ENCODE data around the gene NDUFA5.
"Not testable (repeated sequence)": the region's sequence is repeated elsewhere in the genome, so short reads cannot be mapped to it uniquely, and the experiment has no call there.

The NDUFA5 gene

DNA sequence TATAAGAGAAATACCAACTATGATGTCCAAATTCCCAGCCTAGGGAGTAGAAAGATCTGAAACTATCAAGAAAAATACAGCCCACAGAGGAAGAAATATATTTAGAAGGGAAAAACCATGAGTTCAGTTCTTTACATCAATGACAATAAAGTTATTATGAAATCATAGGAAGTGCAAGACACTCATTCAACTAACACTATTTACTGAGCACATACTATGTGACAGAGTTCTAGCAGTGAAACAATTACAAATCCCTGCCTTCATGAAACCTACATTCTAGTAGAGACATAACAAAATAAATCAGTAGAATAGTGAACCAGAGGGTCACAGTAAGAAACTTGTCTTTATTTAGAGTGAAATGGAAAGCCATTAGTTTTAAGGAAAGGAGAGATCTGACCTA, 2.1 kb downstream of the NDUFA5 start:
- DNase-seq = no peak

GRCh38 chr7:123553159-123553558, 4.5 kb downstream of the NDUFA5 start:
- DNase-seq = no peak

- DNase-seq = no peak
Measured at GRCh38 chr7:123552641-123553040, 5.0 kb downstream of the NDUFA5 start.

DNA sequence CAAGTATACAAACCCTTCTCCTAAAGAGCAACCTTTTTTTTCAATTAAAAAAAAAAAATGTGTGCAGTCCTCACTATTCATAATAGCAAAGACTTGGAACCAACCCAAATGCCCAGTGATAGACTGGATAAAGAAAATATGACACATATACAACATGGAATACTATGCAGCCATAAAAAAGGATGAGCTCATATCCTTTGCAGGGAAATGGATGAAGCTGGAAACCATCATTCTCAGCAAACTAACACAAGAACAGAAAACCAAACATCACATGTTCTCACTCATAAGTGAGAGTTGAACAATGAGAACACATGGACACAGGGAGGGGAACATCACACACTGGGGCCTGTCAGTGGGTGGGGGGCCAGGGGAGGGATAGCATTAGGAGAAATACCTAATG, 5.5 kb downstream of the NDUFA5 start:
- DNase-seq = not testable (repeated sequence)

DNA sequence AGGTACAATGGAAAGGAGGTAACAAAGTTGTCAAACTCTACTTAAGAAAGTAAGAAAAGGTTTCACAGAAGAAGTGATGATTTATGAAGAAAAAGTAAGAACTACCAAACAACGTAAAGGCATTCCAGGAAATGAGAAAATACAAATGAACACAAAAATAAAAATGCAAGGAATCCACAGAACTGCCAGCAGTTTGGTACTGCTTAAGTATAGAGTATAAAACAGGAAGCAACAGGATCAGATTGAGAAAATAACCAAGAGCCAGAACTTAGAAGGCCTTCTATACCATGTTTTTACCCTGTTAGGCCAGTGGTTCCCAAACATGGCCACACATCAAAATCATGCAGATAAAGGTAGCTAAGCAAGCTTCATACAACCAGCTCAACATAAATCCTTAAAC, 9.2 kb downstream of the NDUFA5 start:
- DNase-seq = no peak

DNA sequence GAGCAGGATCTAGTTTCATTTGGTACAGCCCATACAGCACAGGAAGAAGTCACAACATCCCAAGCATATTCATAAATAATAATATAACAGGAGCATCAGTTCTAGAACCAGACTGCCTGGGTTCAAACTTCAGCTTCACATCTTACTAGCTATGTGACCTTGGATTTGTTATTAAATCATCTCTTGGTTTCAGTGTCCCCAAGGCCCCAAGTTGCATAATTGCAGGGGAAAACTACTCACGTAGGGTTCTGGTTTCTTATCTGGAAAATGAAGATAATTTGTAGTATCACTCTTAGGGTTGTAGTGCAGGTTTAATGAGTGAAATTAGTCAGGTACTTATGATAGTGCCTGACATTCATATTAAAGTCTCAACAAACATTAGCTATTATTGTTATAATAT, 17.7 kb downstream of the NDUFA5 start:
- no peak for DNase-seq

DNA sequence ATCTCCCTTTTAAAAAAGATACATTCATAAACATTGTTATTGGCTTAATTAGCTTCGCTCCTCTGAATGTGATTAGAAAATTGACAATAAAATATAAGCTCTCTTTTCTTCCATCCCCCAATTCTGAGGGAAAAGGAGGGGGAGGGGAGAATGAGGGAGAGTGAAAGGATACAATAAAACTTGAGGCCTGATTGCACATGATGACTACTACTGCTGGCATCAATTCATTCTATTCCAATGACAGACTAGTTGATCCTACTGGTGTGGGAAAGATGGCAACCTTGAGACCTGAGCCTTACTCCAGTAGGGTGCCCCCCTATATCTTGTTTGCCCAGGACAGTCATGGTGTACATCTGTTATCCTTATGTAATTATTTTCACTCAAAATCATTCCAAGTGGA, 18.7 kb downstream of the NDUFA5 start:
- DNase-seq = no peak

GRCh38 chr7:123538189-123538714, 19.4 kb downstream of the NDUFA5 start:
- DNase-seq = no peak

DNA sequence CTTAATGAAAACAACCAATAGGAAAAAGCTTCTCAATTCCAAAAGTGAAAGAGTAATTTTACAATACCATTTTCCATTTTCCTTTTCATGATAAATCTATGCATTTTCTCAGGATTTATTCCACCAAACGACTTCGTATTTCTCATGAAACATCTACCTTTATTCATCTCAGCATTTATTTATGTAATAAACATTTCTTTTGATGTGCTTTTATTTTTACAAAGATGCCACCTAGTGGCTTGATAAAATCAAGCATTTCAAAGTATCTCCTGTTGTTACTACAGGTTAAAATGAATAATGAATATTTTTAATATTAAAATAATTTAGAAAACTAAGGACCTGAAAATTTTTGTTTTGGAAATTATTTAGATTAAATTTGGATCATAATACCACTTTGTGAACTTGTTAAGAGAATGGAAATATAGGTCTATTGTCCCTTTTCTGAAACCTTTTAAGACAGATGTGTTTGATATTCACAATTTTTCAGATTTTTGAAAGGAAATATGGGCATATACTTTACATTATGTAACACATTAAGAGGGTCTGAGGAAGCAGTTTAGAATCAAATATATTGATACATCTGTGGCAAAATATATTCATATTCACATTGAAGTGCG, 20.5 kb downstream of the NDUFA5 start:
- peak; percentile 53 for DNase-seq

DNA sequence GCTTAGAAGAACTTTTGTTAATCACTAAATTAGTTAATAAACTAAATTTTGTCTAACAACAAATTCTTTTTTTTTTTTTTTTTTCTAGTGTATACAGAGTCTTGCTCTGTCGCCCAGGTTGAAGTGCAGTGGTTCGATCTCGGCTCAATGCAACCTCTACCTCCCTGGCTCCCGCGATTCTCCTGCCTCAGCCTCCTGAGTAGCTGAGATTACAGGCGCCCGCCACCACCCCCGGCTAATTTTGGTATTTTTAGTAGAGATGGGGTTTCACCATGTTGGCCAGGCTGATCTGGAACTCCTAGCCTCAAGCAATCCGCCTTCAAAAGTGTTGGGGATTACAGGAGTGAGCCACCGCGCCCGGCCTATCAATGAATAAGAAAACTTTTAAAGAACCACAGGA, 22.1 kb downstream of the NDUFA5 start:
- DNase-seq = no peak

GRCh38 chr7:123534383-123535260, 23.0 kb downstream of the NDUFA5 start, which contains the start of gene IQUB:
IQUB (minus strand) TSS chr7:123534595; CDS start chr7:123512340, 22,255 bp downstream.
- peak; percentile 96 for DNase-seq

DNA sequence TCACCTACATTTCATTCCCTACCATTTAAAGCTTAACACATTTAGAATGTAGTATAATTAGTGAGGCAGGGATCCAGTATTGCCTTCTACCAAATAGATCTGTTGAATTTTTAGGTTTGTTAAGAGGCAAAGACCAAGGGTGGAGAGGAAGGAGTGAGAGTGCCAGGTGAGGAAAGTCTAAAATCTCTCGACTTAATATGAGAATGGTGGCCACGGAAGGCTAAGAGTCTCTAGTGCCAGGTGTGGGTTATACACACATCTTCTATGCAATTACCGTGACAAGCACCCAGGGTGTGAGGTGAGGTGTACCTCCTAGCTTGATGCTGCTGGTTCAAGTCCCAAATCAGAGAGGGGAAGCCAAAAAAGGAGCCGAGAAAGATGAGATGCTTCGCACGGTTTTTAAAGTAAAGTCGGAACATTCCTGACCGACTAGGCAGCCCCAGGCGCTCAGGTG, 23.7 kb downstream of the NDUFA5 start:
- DNase-seq = peak; percentile 44

DNA sequence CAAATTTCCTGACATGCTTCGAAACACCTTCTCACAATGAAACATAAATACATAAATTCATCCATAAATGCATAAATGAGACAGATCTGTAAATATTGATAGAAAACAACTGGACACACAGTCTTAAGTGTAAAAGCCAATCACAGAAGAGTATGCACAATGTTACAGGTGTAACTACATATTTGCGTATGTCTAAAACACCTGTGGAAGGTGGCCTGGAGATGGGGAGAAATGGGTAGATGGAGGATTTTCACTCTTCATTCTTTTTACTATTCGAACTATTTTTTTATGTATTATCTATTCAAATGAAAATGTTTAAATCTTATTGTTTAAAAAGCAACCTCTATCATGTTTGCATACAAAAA, 24.1 kb downstream of the NDUFA5 start:
- no peak for DNase-seq

DNA sequence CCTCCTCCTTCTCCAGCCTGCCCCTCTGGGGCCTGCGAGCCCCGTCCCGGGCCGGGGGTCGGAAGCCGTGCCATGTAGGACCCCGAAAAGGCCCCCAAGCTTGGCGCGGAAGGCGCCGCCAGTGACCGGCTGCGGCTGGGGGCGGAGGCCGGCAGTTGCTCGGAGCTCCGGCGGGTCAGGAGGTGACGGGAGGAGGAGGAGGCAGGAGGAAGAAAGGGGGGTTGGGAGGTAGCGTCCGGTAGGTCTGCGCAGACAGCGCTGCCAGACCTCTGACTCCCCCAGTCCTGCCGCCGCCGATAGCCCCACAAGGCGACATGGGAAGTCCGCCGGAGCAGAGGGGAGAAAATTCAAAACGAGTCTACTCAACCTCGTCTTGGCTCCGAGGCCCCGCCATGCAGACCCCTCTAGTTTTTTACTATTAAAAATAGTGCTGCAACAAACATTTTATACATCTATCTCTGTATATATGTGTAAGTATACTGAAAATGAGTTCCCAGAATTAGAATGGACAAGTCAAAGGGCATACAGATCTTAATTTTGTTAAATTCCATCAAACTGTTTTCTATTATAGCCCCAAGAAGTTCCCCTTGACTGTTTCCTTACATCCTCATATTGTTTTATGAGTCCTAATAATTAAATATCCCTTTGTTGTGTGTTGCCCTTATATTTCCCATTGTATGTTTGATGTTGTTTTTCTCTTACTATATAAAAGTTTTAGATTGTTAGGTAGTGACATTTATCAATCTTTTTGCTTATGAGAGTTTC, 24.6 kb downstream of the NDUFA5 start:
- peak; percentile 46 for DNase-seq

DNA sequence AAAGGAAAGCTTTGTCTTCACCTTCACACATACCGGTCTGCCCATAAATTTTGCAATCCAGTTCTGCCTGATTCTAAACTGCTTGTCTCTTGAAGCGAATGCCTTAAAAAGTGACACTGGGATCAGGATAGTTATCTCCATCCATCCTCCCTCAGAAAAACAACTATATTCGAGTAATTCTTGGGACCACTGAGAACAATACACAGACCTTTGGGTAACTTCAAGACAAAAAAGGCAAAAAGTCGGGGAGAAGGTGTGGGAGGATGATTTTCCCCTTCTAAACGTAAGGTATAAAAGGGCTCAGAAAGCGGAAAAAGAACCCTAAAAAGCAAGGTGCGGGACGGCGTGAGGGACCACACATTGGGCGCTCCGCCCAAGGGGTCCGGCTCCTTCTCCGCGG, 25.3 kb downstream of the NDUFA5 start:
- DNase-seq = not testable (repeated sequence)

DNA sequence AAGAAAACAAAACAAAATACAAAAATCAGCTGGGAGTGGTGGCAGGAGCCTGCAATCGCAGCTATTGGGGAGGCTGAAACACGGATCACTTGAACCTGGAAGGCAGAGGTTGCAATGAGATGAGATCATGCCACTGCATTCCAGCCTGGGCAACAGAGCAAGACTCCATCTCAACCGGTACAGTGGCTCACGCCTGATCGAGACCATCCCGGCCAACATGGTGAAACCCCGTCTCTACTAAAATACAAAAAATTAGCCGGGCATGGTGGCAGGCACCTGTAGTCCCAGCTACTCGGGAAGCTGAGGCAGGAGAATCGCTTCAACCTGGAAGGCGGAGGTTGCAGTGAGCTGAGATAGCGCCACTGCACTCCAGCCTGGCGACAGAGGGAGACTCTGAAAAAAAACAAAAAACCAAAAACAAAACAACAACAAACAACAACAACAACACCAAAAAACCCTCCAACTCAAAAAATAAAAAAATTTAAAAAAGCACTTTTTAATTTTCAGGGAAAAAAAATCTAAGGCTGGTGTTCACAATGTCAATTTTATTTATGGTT, 27.5 kb downstream of the NDUFA5 start:
- DNase-seq = not testable (repeated sequence)

DNA sequence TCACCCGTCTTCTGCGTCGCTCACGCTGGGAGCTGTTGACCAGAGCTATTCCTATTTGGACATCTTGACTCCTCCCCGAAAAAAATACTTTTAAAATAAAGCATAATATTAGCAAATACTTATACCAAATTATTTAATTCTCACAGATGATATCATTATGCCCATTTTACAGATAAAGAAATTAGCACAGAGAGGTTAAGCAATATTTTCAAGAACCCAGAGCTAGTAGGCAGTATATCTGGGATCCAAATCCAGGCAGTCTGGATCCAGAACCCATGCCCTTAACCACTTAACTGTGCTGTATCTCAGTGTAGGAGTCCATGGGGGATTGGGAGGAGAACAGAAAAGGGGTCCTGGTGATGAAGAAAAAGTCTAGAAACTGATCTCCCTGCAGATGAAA, 29.4 kb downstream of the NDUFA5 start:
- DNase-seq = no peak

DNA sequence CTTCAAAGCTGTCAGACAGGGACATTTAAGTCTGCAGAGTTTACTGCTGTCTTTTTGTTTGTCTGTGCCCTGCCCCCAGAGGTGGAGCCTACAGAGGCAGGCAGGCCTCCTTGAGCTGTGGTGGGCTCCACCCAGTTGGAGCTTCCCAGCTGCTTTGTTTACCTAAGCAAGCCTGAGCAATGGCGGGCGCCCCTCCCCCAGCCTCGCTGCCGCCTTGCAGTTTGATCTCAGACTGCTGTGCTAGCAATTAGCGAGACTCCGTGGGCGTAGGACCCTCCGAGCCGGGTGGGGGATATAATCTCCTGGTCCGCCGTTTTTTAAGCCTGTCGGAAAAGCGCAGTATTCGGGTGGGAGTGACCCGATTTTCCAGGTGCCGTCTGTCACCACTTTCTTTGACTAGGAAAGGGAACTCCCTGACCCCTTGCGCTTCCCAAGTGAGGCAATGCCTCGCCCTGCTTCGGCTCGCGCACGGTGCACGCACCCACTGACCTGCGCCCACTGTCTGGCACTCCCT, 29.8 kb downstream of the NDUFA5 start:
- DNase-seq = not testable (repeated sequence)

- DNase-seq = not testable (repeated sequence)
Measured at GRCh38 chr7:123526533-123526932, 31.1 kb downstream of the NDUFA5 start.

DNA sequence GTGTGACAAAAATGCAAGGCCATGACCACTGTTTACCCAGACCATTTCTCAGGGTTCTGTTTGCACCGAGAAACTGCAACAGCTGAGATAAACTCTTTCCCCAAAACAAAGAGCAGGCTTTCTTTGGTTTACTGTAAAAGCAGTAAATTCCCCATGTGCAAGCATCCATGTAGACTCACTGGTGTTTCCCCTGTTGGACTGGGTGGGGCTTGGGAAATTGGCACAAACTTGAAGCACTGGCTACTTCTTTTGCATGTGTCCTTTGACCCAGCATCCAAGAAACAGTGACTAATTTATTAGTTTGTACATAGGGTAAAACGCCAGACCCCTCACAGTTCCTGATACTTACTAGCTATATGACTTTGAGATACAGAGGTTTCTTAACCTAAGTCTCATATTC, 35.6 kb downstream of the NDUFA5 start:
- no peak for DNase-seq

- no peak for DNase-seq
Measured at GRCh38 chr7:123505221-123505620, 52.4 kb downstream of the NDUFA5 start.

- DNase-seq = no peak
Measured at GRCh38 chr7:123502201-123502600, 55.4 kb downstream of the NDUFA5 start.

All from CD4-positive, alpha-beta T cell treated with Interleukin-12 subunit alpha and Interleukin-12 subunit beta, for 1 hour (primary cell).